ENCODE data around the gene CLEC18C. TPM values are rescaled to one million over a fixed set of nuclear protein-coding genes. Genes with fewer than 3 reads are reported as not detected.
"Not testable (repeated sequence)": the region's sequence is repeated elsewhere in the genome, so short reads cannot be mapped to it uniquely, and the experiment has no call there.

CLEC18C gene
- total RNA-seq, 1 donor from 2014 or later = 0.11 TPM

DNA sequence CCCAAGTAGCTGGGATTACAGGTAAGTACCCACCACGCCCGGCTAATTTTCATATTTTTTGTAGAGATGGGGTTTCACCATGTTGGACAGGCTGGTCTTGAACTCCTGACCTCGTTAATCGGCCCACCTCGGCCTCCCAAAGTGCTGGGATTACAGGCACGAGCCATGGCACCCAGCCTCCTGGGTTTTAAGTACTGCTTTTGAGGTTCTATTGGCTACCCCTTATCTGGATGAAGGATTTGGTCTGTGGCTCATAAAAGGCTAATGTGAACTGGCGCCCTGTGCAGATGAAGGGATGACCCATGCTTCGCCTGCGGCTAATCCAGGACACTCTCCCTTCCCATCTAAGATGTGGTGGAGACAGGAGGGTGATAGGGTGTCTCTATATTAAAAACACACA lies 25.6 kb downstream of the CLEC18C start:
- intact Hi-C loops (cut with DNase I); DNase-seq (ENCODE audit: low spot score): not testable (repeated sequence)

- DNase-seq (ENCODE audit: low spot score); intact Hi-C loops (cut with DNase I): not testable (repeated sequence)
Measured at GRCh38 chr16:70200063-70200462, 26.5 kb downstream of the CLEC18C start.

GRCh38 chr16:70203508-70203907 lies 29.9 kb downstream of the CLEC18C start:
- intact Hi-C loops (cut with DNase I); DNase-seq (ENCODE audit: low spot score): not testable (repeated sequence)

DNA sequence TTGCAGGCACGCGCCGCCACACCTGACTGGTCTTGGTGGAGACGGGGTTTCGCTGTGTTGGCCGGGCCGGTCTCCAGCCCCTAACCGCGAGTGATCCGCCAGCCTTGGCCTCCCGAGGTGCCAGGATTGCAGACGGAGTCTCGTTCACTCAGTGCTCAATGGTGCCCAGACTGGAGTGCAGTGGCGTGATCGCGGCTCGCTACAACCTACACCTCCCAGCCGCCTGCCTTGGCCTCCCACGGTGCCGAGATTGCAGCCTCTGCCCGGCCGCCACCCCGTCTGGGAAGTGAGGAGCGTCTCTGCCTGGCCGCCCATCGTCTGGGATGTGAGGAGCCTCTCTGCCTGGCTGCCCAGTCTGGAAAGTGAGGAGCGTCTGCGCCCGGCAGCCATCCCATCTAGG lies 30.4 kb downstream of the CLEC18C start:
- intact Hi-C loops (cut with DNase I); DNase-seq (ENCODE audit: low spot score): not testable (repeated sequence)

DNA sequence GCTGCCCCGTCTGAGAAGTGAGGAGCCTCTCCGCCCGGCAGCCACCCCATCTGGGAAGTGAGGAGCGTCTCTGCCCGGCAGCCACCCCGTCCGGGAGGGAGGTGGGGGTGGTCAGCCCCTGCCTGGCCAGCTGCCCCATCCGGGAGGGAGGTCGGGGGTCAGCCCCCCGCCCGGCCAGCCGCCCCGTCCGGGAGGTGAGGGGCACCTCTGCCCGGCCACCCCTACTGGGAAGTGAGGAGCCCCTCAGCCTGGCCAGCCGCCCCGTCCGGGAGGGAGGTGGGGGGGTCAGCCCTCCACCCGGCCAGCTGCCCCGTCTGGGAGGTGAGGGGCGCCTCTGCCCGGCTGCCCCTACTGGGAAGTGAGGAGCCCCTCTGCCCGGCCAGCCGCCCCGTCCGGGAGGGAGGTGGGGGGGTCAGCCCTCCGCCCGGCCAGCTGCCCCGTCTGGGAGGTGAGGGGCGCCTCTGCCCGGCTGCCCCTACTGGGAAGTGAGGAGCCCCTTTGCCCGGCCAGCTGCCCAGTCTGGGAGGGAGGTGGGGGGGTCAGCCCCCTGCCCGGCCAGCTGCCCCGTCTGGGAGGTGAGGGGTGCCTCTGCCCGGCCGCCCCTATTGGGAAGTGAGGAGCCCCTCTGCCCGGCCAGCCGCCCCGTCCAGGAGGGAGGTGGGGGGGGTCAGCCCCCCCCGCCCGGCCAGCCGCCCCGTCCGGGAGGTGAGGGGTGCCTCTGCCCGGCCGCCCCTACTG lies 31.2 kb downstream of the CLEC18C start:
- intact Hi-C loops (cut with DNase I); DNase-seq (ENCODE audit: low spot score): not testable (repeated sequence)

DNA sequence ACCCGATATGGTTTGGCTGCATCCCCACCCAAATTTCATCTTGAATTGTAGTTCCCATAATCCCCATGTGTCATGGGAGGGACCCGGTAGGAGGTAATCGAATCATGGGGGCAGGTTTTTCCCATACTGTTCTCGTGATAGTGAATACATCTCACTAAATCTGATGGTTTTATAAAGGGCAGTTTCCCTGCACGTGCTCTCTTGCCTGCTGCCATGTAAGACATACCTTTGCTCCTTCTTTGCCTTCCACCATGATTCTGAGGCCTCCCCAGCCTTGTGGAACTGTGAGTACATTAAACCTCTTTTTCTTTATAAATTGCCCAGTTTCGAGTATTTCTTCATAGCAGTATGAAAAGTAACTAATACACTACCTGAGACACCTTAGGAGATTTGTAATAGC lies 32.8 kb downstream of the CLEC18C start:
- intact Hi-C loops (cut with DNase I); DNase-seq (ENCODE audit: low spot score): not testable (repeated sequence)

DNA sequence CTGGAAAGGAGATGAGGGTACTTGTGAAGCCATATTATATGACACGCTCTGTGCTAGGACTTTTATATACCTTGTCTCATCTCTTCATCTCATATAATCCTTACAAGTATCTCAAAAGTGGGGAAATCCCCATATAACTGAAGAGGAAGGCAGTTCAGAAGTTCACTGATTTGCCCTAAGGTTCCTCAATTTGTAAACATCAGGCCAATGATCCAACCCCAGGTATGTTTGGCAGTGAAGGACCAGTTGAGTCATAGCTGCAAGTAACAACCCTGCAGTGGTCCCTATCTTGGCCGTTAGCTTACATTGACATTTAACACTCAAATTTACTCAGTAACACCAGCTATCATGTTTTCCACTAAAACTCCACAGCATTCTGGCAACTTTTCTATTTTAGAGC lies 45.0 kb downstream of the CLEC18C start:
- intact Hi-C loops (cut with DNase I); DNase-seq (ENCODE audit: low spot score): not testable (repeated sequence)

DNA sequence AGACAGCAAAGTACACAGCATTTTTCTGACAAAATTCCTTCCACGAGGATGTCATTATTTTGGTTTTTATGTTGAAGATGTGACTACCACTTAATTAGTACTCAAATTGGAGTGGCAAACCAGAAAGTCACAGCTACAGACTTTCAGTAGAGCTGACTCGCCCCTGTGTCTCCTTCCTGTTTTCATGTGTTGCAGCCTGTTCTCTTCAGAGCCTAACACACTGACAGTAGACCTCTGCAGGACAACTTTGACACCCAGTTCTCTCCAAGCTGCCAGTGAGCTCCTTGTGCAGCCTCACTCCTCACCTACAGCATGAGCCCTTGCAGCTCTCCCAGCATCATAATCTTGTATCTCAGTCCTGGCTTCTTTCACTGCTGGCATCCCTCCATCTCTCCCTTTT lies 49.0 kb downstream of the CLEC18C start:
- intact Hi-C loops (cut with DNase I); DNase-seq (ENCODE audit: low spot score): not testable (repeated sequence)

- DNase-seq (ENCODE audit: low spot score); intact Hi-C loops (cut with DNase I): not testable (repeated sequence)
Measured at GRCh38 chr16:70223216-70223615, 49.6 kb downstream of the CLEC18C start.

DNA sequence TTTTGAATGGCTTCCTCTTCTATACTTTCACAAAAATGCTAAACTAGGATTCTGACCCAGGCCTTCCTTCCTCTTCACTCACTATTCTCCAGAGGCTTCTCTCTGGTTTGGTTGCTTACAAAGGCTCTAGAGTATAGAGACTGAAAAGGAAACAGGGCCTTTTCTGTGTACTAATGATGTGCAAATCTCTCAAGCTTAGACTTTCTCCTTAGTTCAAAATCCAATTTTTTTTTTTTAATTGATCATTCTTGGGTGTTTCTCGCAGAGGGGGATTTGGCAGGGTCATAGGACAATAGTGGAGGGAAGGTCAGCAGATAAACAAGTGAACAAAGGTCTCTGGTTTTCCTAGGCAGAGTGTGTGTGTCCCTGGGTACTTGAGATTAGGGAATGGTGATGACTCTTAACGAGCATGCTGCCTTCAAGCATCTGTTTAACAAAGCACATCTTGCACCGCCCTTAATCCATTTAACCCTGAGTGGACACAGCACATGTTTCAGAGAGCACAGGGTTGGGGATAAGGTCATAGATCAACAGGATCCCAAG lies 50.5 kb downstream of the CLEC18C start:
- DNase-seq (ENCODE audit: low spot score); intact Hi-C loops (cut with DNase I): not testable (repeated sequence)

GRCh38 chr16:70224645-70225044 lies 51.1 kb downstream of the CLEC18C start:
- intact Hi-C loops (cut with DNase I); DNase-seq (ENCODE audit: low spot score): not testable (repeated sequence)

- DNase-seq (ENCODE audit: low spot score); intact Hi-C loops (cut with DNase I): not testable (repeated sequence)
Measured at GRCh38 chr16:70225430-70225829, 51.8 kb downstream of the CLEC18C start.

DNA sequence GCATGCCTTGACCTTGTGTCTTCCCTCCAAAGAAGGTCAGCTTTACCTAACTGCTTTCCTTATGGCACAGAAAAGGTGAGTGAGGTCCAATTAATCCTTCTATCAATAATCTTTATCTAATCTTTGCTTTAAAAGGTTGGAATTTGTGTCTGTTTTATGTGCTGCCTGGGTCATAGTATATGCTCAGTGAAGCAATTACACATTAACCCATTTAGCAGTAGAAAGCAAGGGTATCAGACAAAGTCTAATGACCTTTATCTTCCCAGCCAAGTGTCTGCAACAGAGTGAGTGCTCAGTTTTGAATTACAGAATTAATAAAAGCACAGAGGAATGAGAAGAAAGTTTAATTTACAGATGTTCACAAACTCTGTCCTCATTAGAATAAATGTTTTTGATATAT lies 52.4 kb downstream of the CLEC18C start:
- DNase-seq (ENCODE audit: low spot score); intact Hi-C loops (cut with DNase I): not testable (repeated sequence)

- not testable (repeated sequence) for DNase-seq (ENCODE audit: low spot score)
Measured at GRCh38 chr16:70231831-70232230, 58.2 kb downstream of the CLEC18C start.

More at GRCh38 chr16:70231831-70232230, 58.2 kb downstream of the CLEC18C start:
- intact Hi-C loops (cut with DNase I) = not testable (repeated sequence)

Other genes with a start within 250 kb of the CLEC18C start
- 0.13 TPM for gene CLEC18A, start 222.5 kb upstream of the CLEC18C start, total RNA-seq
- gene PDPR, start 59.5 kb upstream of the CLEC18C start, total RNA-seq = 22.5 TPM
- 10.6 TPM for gene EXOSC6, start 78.2 kb downstream of the CLEC18C start, total RNA-seq
- gene AARS1, start 115.7 kb downstream of the CLEC18C start, total RNA-seq = 57.2 TPM
- gene DDX19B, start 125.4 kb downstream of the CLEC18C start, total RNA-seq = 13.7 TPM
- 22.2 TPM for gene DDX19A, start 173.1 kb downstream of the CLEC18C start, total RNA-seq

All from cardiac septum (tissue), 1 donor.